ENCODE results near the gene LAIR1. TPM values are rescaled to one million over a fixed set of nuclear protein-coding genes. Genes with fewer than 3 reads are reported as not detected.

The LAIR1 gene
- total RNA-seq (2014; rRNA removed; shearing (Covaris generic)), result 0.32 TPM in 1 of 2 replicates, not detected in the other

GRCh38 chr19:54364775-54365257 lies at the start of gene LAIR1:
TSS of gene LAIR1 (minus strand) at chr19:54364931. CDS start at chr19:54364804, 127 bp downstream.

GRCh38 chr19:54312436-54313377 lies 52.0 kb downstream of the LAIR1 start, which contains the start of gene LILRA5:
TSS of gene LILRA5 (minus strand) at chr19:54313166. CDS start at chr19:54313019, 147 bp downstream.

Other genes starting within 250 kb of the LAIR1 start
- gene TFPT, start 249.3 kb downstream of the LAIR1 start, total RNA-seq (2014; rRNA removed; shearing (Covaris generic)), result 61.6 and 74.8 TPM in 2 replicates
- 79.6 and 95.4 TPM in 2 replicates for gene PRPF31, start 249.2 kb downstream of the LAIR1 start, total RNA-seq (2014; rRNA removed; shearing (Covaris generic))
- 26.0 and 31.0 TPM in 2 replicates for gene CNOT3, start 227.2 kb downstream of the LAIR1 start, total RNA-seq (2014; rRNA removed; shearing (Covaris generic))
- gene LENG1, start 205.2 kb downstream of the LAIR1 start, total RNA-seq (2014; rRNA removed; shearing (Covaris generic)), result 20.4 and 23.2 TPM in 2 replicates
- 0.24 and 1.2 TPM in 2 replicates for gene TMC4, start 191.8 kb downstream of the LAIR1 start, total RNA-seq (2014; rRNA removed; shearing (Covaris generic))
- gene MBOAT7, start 175.4 kb downstream of the LAIR1 start, total RNA-seq (2014; rRNA removed; shearing (Covaris generic)), result 49.6 and 86.6 TPM in 2 replicates
- 61.6 and 79.7 TPM in 2 replicates for gene TSEN34, start 173.6 kb downstream of the LAIR1 start, total RNA-seq (2014; rRNA removed; shearing (Covaris generic))
- 5,386 and 5,547 TPM in 2 replicates for gene RPS9, start 164.1 kb downstream of the LAIR1 start, total RNA-seq (2014; rRNA removed; shearing (Covaris generic))
- gene LILRB3, start 141.9 kb downstream of the LAIR1 start, total RNA-seq (2014; rRNA removed; shearing (Covaris generic)), result not detected in 2 replicates
- gene LILRA6, start 122.1 kb downstream of the LAIR1 start, total RNA-seq (2014; rRNA removed; shearing (Covaris generic)), result not detected in 2 replicates
- gene LILRB5, start 107.7 kb downstream of the LAIR1 start, total RNA-seq (2014; rRNA removed; shearing (Covaris generic)), result not detected in 2 replicates
- gene LILRB2, start 83.8 kb downstream of the LAIR1 start, total RNA-seq (2014; rRNA removed; shearing (Covaris generic)), result not detected in 2 replicates
- not detected in 2 replicates for gene LILRA5, start 51.8 kb downstream of the LAIR1 start, total RNA-seq (2014; rRNA removed; shearing (Covaris generic))
- not detected in 2 replicates for gene LILRA4, start 25.8 kb downstream of the LAIR1 start, total RNA-seq (2014; rRNA removed; shearing (Covaris generic))
- 0.27 and 2.3 TPM in 2 replicates for gene TTYH1, start 50.5 kb upstream of the LAIR1 start, total RNA-seq (2014; rRNA removed; shearing (Covaris generic))
- 45.7 and 64.1 TPM in 2 replicates for gene LENG8, start 84.3 kb upstream of the LAIR1 start, total RNA-seq (2014; rRNA removed; shearing (Covaris generic))
- gene LENG9, start 98.8 kb upstream of the LAIR1 start, total RNA-seq (2014; rRNA removed; shearing (Covaris generic)), result 12.7 and 13.7 TPM in 2 replicates
- 6.3 and 6.6 TPM in 2 replicates for gene CDC42EP5, start 108.4 kb upstream of the LAIR1 start, total RNA-seq (2014; rRNA removed; shearing (Covaris generic))
- gene LAIR2, start 137.9 kb upstream of the LAIR1 start, total RNA-seq (2014; rRNA removed; shearing (Covaris generic)), result not detected in 2 replicates
- gene LILRA2, start 208.9 kb upstream of the LAIR1 start, total RNA-seq (2014; rRNA removed; shearing (Covaris generic)), result not detected in 2 replicates
- not detected in 2 replicates for gene LILRA1, start 228.7 kb upstream of the LAIR1 start, total RNA-seq (2014; rRNA removed; shearing (Covaris generic))